SK-N-MC (cell line): ENCODE results near the gene ARHGAP30.
"Not testable (repeated sequence)": the region's sequence is repeated elsewhere in the genome, so short reads cannot be mapped to it uniquely, and the experiment has no call there.

Experiments used
- DNase-seq: peaks from one replicate; pipeline ENCODE4 v3.0.0-alpha.2; 2011; ENCODE audit warnings: low read depth, low spot score
- H3K27ac ChIP-seq: fragments of 200-600 bp; sonication (generic); 2 replicates; pipeline ENCODE4 v1.5.1; 2016; ENCODE audit warnings: mixed run types
- H3K36me3 ChIP-seq: fragments of 200-600 bp; sonication (generic); 2 replicates; pipeline ENCODE4 v1.6.1; 2017; ENCODE audit warnings: antibody characterized with exemption, low read length, mixed read lengths; ENCODE audit not compliant: insufficient read depth
- H3K4me3 ChIP-seq: fragments of 200-600 bp; sonication (generic); 2 replicates; pipeline ENCODE4 v1.5.1; 2016
- H3K9ac ChIP-seq: fragments of 200-600 bp; sonication (generic); 2 replicates; pipeline ENCODE4 v1.8.0; 2017; ENCODE audit warnings: mixed run types, mixed read lengths; ENCODE audit not compliant: insufficient read length
- H3K9me3 ChIP-seq: fragments of 200-600 bp; sonication (generic); 2 replicates; pipeline ENCODE4 v1.6.1; 2017; ENCODE audit warnings: low read depth, mild to moderate bottlenecking, antibody characterized with exemption, low read length, moderate library complexity, mixed read lengths
- EZH2 ChIP-seq: fragments of 200-600 bp; sonication (generic); IDR thresholded peaks from one replicate; pipeline ENCODE4 v1.6.1; 2017; ENCODE audit warnings: antibody characterized with exemption
- FOXP2 ChIP-seq: optimal IDR thresholded peaks from 2 replicates; pipeline ENCODE3; 2011; ENCODE audit warnings: mild to moderate bottlenecking, moderate library complexity; ENCODE audit not compliant: insufficient read depth; ENCODE audit errors: extremely low read length, control extremely low read depth
- POLR2AphosphoS5 ChIP-seq: IDR thresholded peaks from 2 replicates; pipeline ENCODE4 v1.6.1; 2012; ENCODE audit warnings: mild to moderate bottlenecking, low read depth, low read length, borderline replicate concordance

Gene ARHGAP30

GRCh38 chr1:161069731-161070270, at the start of gene ARHGAP30:
ARHGAP30 (minus strand) TSS chr1:161069891; CDS start chr1:161069624, 267 bp downstream.
- Histone ChIP-seq H3K36me3 (no peaks in the 10 kb centered on the region), H3K4me3 (no peak within 1 kb of the TSS), H3K9me3 (no peaks in the 10 kb centered on the region), H3K9ac (no peak within 1 kb of the TSS), H3K27ac (no peak within 1 kb of the TSS)
- no peak for DNase-seq
- TF ChIP-seq FOXP2 (no peak), POLR2AphosphoS5 (no peak), EZH2 (no peak)

- H3K36me3 ChIP-seq = peaks cover 50% of the 10 kb centered on the region
- no peak for DNase-seq
Observed at GRCh38 chr1:161117759-161118581, 48.3 kb upstream of the ARHGAP30 start, which contains the start of the genes NIT1 and PFDN2. NIT1 (plus strand) TSS chr1:161118105; CDS start chr1:161118177, 72 bp downstream. PFDN2 (minus strand) TSS chr1:161118037; CDS start chr1:161118026, 11 bp downstream.

GRCh38 chr1:161115961-161116360, 46.3 kb upstream of the ARHGAP30 start:
- peaks cover 33% of the 10 kb centered on the region for H3K36me3 ChIP-seq
- not testable (repeated sequence) for H3K9ac ChIP-seq, DNase-seq, H3K27ac ChIP-seq, H3K4me3 ChIP-seq, H3K9me3 ChIP-seq

More at GRCh38 chr1:161117759-161118581, 48.3 kb upstream of the ARHGAP30 start, which contains the start of the genes NIT1 and PFDN2:
- Histone ChIP-seq H3K27ac (peak within 1 kb of the TSS; percentile 84), H3K9me3 (no peaks in the 10 kb centered on the region), H3K9ac (peak within 1 kb of the TSS; percentile 90), H3K4me3 (peak within 1 kb of the TSS; percentile 94)
- TF ChIP-seq EZH2 (no peak), POLR2AphosphoS5 (peak; percentile 94), FOXP2 (peak; percentile 86)

- no peaks in the 10 kb centered on the region for H3K9me3 ChIP-seq
- no peak overlapping the region for H3K4me3 ChIP-seq
- H3K27ac ChIP-seq = no peak overlapping the region
- TF ChIP-seq POLR2AphosphoS5 (no peak), EZH2 (no peak), FOXP2 (no peak)
- DNase-seq = no peak
- H3K9ac ChIP-seq = no peak overlapping the region
- peaks cover 26% of the 10 kb centered on the region for H3K36me3 ChIP-seq
Observed at GRCh38 chr1:161115132-161115711, 45.5 kb upstream of the ARHGAP30 start.

- no peak for DNase-seq
- Histone ChIP-seq H3K27ac (no peak overlapping the region), H3K9ac (no peak overlapping the region), H3K4me3 (no peak overlapping the region), H3K36me3 (peaks cover 19% of the 10 kb centered on the region), H3K9me3 (no peaks in the 10 kb centered on the region)
- no peak for TF ChIP-seq EZH2
- no peak for TF ChIP-seq POLR2AphosphoS5
- no peak for TF ChIP-seq FOXP2
Observed at GRCh38 chr1:161114556-161114955, 44.9 kb upstream of the ARHGAP30 start.

- H3K36me3 ChIP-seq = peaks cover 20% of the 10 kb centered on the region
- H3K9me3 ChIP-seq = no peaks in the 10 kb centered on the region
- no peak for TF ChIP-seq EZH2
- no peak for TF ChIP-seq FOXP2
- no peak for TF ChIP-seq POLR2AphosphoS5
- no peak for DNase-seq
- H3K9ac ChIP-seq = no peak overlapping the region
- H3K27ac ChIP-seq = no peak overlapping the region
- H3K4me3 ChIP-seq = no peak overlapping the region
Observed at GRCh38 chr1:161113915-161114314, 44.2 kb upstream of the ARHGAP30 start.

GRCh38 chr1:161111527-161111926, 41.8 kb upstream of the ARHGAP30 start:
- no peaks in the 10 kb centered on the region for H3K9me3 ChIP-seq
- no peak overlapping the region for H3K4me3 ChIP-seq
- H3K36me3 ChIP-seq = peaks cover 24% of the 10 kb centered on the region
- H3K9ac ChIP-seq = no peak overlapping the region
- TF ChIP-seq EZH2 = no peak
- TF ChIP-seq FOXP2 = no peak
- no peak for TF ChIP-seq POLR2AphosphoS5
- H3K27ac ChIP-seq = no peak overlapping the region
- no peak for DNase-seq

- H3K36me3 ChIP-seq = peaks cover 24% of the 10 kb centered on the region
- no peak overlapping the region for H3K9ac ChIP-seq
- H3K27ac ChIP-seq = no peak overlapping the region
- TF ChIP-seq FOXP2 = no peak
- no peak for TF ChIP-seq EZH2
- DNase-seq = no peak
- H3K4me3 ChIP-seq = no peak overlapping the region
- H3K9me3 ChIP-seq = no peaks in the 10 kb centered on the region
Observed at GRCh38 chr1:161111117-161111516, 41.4 kb upstream of the ARHGAP30 start.
